Activated T-helper 2 cell treated with anti-CD3 and anti-CD28 coated beads, Interferon-gamma antibody, Interleukin-2, Interleukin-4, amounts not matched to agents 10 μg/mL and 5 μg/mL and 100 μg/mL, durations not matched to agents 14 hours and 24 hours and 36 hours (primary cell): ENCODE results near the gene SELENOI. TPM values are rescaled to one million over a fixed set of nuclear protein-coding genes. Genes with fewer than 3 reads are reported as not detected.

Experiments used
- DNase-seq: peaks from one replicate; pipeline ENCODE4 v3.0.0; 2021; ENCODE audit warnings: low spot score
- H3K27ac Mint-ChIP-seq: one replicate; pipeline ENCODE4 v1.8.0; 2021; ENCODE audit warnings: mixed read lengths
- H3K27me3 Mint-ChIP-seq: one replicate; pipeline ENCODE4 v1.8.0; 2021; ENCODE audit warnings: low read depth, mixed read lengths
- H3K36me3 Mint-ChIP-seq: one replicate; pipeline ENCODE4 v1.8.0; 2021; ENCODE audit warnings: low read depth, mixed read lengths
- H3K4me1 Mint-ChIP-seq: one replicate; pipeline ENCODE4 v1.8.0; 2021; ENCODE audit warnings: low read depth, mixed read lengths
- H3K4me3 Mint-ChIP-seq: one replicate; pipeline ENCODE4 v1.8.0; 2021; ENCODE audit warnings: low read depth, mild to moderate bottlenecking, moderate library complexity, mixed read lengths
- H3K9me3 Mint-ChIP-seq: one replicate; pipeline ENCODE4 v1.8.0; 2021; ENCODE audit warnings: mixed read lengths
- intact Hi-C: fragments of 100-400 bp; cut with micrococcal nuclease; formaldehyde crosslinking; loops from one replicate; pipeline ENCODE4 v1.15.1; 2023
- total RNA-seq: library from RNA; stranded (reverse); gene quantifications from 2 replicates; pipeline ENCODE4 v1.2.3, GENCODE V29; 2022

The SELENOI gene
- total RNA-seq, 1 donor from 2014 or later, result 51.4 TPM

DNA sequence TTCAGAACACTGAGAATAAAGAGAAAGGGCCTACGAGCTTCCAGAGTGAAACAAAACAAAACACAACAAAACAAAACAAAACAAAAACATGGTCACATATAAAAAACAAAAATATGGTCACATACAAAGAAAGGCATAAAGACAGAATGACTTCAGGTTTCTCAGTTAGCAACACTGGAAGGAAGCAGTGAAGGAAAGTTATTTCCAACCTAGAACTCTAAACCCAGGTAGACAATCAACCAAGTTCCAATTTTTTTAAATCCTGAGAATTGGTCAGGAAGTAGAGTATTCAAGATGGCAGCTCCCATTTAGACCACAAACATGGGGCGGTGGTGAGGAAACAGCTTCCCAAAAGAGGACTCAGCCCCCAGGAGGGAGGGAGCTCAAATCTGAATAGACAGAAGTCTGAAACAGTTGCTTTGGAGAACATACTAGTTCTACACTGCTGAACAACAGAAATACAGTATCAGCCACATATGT lies 64.9 kb downstream of the SELENOI start:
- intact Hi-C loops, result loop anchor here (5.0 kb wide), 1 partner anchor 64 kb away; the partner anchor contains the start of genes ADGRF3 and SELENOI
- no peak overlapping the region for H3K4me3 Mint-ChIP-seq
- no peaks in the 10 kb centered on the region for H3K9me3 Mint-ChIP-seq
- H3K27ac Mint-ChIP-seq, result no peak overlapping the region
- no peaks in the 10 kb centered on the region for H3K36me3 Mint-ChIP-seq
- H3K27me3 Mint-ChIP-seq, result peaks cover 10% of the 10 kb centered on the region
- peaks cover 9% of the 10 kb centered on the region for H3K4me1 Mint-ChIP-seq
- no peak for DNase-seq

DNA sequence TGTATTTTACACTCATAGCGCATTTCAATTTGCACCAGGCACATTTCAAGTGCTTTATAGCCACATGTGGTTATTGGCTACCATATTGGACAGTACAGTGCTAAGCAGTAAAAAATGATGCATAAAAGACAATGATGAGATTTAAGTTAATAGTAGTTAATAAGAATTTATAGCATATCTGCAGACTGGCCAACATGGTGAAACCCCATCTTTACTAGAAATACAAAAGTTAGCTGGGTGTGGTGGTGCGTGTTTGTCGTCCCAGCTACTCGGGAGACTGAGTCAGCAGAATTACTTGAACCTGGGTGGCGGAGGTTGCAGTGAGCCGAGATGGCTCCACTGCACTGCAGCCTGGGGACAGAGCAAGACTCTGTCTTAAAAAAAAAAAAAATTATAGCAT lies 65.5 kb downstream of the SELENOI start:
- DNase-seq, result no peak
- Mint-ChIP-seq H3K27ac (peak overlapping the region; percentile 40), H3K4me1 (peaks cover 9% of the 10 kb centered on the region), H3K36me3 (no peaks in the 10 kb centered on the region), H3K4me3 (no peak overlapping the region), H3K9me3 (no peaks in the 10 kb centered on the region), H3K27me3 (peaks cover 11% of the 10 kb centered on the region)
- intact Hi-C loops, result loop anchor here (5.0 kb wide), 1 partner anchor 64 kb away; the partner anchor contains the start of genes ADGRF3 and SELENOI

DNA sequence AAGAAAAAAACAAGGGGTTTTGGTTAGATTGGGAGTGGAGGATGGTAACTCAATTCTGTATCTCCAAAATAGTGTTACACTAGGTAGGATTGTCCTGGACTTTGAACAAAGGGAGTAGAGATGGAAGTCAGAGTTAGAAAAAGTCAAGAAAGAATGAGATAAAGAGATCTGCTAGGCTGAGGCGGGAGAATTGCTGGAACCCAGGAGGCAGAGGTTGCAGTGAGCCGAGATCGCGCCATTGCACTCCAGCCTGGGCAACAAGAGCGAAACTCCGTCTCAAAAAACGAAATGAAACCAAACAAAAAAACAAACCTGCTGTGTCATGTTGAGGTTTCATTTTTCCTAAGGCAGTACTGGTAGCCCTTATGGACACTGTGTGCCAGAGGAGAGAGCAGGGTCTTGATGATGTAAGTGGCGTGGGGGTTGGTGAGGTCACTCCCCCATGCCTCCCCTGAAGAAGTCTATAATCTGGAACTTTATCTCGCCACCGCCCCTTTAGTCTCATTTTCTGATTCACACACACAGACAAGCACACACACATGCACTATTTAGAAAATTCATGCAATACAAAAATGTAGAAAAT lies 66.2 kb downstream of the SELENOI start:
- DNase-seq, result peak; percentile 11
- intact Hi-C loops, result loop anchor here (5.0 kb wide), 1 partner anchor 65 kb away; the partner anchor contains the start of genes ADGRF3 and SELENOI
- Mint-ChIP-seq H3K9me3 (no peaks in the 10 kb centered on the region), H3K27me3 (peaks cover 15% of the 10 kb centered on the region), H3K4me1 (peaks cover 9% of the 10 kb centered on the region), H3K4me3 (peak overlapping the region; percentile 63), H3K27ac (peak overlapping the region; percentile 40), H3K36me3 (no peaks in the 10 kb centered on the region)

DNA sequence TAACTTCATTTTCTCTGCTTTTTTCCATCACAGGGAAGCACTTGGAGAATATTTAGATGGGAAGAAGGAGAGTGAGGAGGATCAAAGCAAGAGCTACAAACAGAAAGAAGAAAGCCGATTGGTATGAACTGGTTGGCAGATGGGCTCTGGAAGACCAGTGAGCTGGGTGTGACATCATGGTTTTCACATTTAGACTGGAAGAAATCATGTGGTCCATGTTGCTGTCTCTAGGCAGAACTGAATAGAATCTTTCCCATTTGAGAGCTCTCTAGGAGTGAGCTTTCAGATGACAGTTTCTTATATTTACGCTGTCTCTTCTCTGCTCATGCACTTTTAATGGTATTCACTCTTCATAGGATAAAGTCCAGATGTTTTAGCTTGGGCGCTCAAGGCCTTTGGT lies 68.4 kb downstream of the SELENOI start:
- Mint-ChIP-seq H3K4me1 (peaks cover 9% of the 10 kb centered on the region), H3K9me3 (no peaks in the 10 kb centered on the region), H3K36me3 (no peaks in the 10 kb centered on the region), H3K4me3 (no peak overlapping the region), H3K27me3 (peaks cover 13% of the 10 kb centered on the region), H3K27ac (no peak overlapping the region)
- DNase-seq, result no peak
- intact Hi-C loops, result loop anchor here (5.0 kb wide), 1 partner anchor 67 kb away; the partner anchor contains the start of genes ADGRF3 and SELENOI

DNA sequence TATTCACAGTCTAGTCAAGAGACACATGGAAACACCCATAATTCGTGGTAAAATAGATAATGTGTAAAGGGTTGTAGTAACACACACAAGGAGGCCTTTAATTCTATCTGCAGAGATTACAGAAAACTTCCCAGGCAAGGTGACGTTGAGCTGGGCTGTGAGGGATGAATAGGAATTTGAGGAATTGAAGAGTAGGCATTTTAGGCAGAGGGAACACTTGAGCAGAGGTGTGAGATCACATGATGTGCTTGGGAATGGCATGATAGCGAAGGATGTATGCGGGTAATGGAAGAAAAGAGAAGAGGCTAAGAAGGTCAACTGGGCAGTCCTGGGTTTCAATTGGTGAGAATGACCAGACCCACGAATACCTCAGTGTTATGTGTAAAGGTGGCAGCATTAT lies 76.0 kb downstream of the SELENOI start:
- DNase-seq, result no peak

DNA sequence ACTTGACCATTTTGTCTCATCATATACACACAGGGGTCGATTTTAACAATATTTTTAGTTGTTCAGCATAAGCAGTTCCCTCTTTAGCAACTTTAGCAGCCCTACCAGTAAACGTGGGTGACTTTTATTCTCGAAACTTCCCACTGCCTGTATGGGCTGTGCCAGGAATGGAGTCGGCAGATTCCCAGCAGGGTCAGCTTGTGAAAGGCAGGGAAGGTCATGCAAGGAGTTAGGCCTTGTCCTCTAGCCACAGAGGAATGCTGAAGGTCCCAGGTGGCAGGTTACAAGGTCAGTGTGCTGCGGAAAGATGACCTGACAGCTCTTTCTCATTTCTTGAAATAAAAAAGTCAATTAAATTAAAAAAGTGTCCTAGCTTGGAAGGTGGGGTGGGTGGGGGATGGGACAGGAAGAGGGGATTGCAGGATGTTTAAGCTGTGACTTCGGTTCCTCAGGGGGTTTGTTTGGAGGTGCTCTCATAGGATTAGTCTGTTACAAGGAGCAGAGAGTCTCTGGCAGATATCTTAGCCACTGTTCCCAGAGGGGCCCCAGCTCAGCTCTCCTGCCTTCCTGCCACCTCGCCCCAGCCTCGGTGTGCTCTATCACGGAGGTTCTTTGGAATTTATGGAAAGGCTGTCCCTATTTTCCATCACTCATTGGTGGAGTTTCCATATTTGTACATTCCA lies 77.1 kb downstream of the SELENOI start:
- Mint-ChIP-seq H3K9me3 (no peaks in the 10 kb centered on the region), H3K27ac (no peak overlapping the region), H3K36me3 (no peaks in the 10 kb centered on the region), H3K4me1 (no peaks in the 10 kb centered on the region), H3K4me3 (no peak overlapping the region), H3K27me3 (peaks cover 19% of the 10 kb centered on the region)
- DNase-seq, result no peak
- intact Hi-C loops, result no loop called here

More for the DNA sequence above, 76.0 kb downstream of the SELENOI start:
- Mint-ChIP-seq H3K9me3 (no peaks in the 10 kb centered on the region), H3K27me3 (peaks cover 21% of the 10 kb centered on the region), H3K27ac (no peak overlapping the region), H3K4me1 (no peaks in the 10 kb centered on the region), H3K36me3 (no peaks in the 10 kb centered on the region), H3K4me3 (no peak overlapping the region)
- intact Hi-C loops, result no loop called here

DNA sequence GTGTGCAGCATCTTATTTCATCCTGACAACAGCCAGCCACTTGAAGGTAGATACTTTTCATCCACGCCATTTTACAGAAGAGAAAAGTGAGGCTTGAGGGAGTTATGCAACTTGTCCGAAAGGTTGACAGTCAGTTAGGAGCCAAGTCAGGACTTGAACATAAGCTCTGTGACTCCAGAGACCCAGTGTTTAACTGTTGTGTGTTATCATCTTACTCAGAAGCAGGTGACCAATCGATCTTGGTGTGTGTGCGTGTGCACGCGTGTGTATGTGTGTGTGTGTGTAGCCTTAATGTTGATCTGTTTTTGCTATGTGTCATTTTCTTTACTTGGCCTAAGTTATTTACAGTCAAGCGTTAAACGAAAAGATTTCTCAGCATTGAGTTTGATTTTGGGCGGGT lies 77.8 kb downstream of the SELENOI start:
- Mint-ChIP-seq H3K4me3 (no peak overlapping the region), H3K36me3 (no peaks in the 10 kb centered on the region)
- intact Hi-C loops, result no loop called here

DNA sequence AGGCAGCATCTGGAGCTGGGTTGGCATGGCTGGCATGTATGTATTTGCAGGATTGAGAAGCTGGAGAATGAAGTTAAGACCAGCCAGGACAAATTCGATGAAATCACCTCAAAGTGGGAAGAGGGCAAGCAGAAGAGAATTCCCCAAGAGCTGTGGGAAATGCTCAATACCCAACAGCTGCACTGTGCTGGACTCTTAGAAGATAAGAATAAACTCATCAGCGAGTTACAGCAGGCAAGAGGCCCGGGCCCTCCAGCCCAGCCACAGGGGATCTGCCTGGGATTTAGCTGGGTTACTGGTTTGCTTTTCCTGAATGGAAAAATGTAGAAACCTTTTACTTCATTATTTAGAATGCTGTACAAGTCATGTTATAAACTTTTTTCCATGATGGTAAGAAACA lies 78.3 kb downstream of the SELENOI start:
- intact Hi-C loops, result no loop called here
- Mint-ChIP-seq H3K36me3 (no peaks in the 10 kb centered on the region), H3K4me1 (no peaks in the 10 kb centered on the region), H3K4me3 (no peak overlapping the region), H3K27me3 (peaks cover 17% of the 10 kb centered on the region), H3K9me3 (no peaks in the 10 kb centered on the region), H3K27ac (no peak overlapping the region)
- DNase-seq, result no peak

More for the DNA sequence above, 77.8 kb downstream of the SELENOI start:
- H3K27me3 Mint-ChIP-seq, result peaks cover 17% of the 10 kb centered on the region
- H3K9me3 Mint-ChIP-seq, result no peaks in the 10 kb centered on the region
- H3K27ac Mint-ChIP-seq, result no peak overlapping the region
- no peaks in the 10 kb centered on the region for H3K4me1 Mint-ChIP-seq
- DNase-seq, result no peak

DNA sequence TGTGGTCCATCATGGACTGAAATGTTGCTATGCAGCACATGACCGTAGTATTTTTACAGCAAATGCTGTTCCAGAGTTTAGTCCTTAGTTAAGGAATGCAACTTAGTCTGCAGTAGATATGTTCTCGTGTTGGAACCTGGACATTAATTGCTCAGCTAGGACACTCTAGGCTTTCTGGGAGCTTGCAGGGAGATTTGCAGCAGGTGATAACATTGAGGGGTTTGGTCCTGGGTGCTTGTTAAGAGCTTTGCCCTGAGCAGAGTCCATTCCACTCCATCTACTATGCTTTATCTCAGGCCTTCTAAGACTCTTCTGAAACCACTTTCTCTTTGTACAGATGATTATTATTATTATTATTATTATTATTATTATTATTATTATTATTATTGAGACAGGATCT lies 82.9 kb downstream of the SELENOI start:
- no peak for DNase-seq
- intact Hi-C loops, result no loop called here
- Mint-ChIP-seq H3K27me3 (peaks cover 21% of the 10 kb centered on the region), H3K27ac (no peak overlapping the region), H3K9me3 (no peaks in the 10 kb centered on the region), H3K36me3 (no peaks in the 10 kb centered on the region), H3K4me1 (peaks cover 1% of the 10 kb centered on the region), H3K4me3 (no peak overlapping the region)

DNA sequence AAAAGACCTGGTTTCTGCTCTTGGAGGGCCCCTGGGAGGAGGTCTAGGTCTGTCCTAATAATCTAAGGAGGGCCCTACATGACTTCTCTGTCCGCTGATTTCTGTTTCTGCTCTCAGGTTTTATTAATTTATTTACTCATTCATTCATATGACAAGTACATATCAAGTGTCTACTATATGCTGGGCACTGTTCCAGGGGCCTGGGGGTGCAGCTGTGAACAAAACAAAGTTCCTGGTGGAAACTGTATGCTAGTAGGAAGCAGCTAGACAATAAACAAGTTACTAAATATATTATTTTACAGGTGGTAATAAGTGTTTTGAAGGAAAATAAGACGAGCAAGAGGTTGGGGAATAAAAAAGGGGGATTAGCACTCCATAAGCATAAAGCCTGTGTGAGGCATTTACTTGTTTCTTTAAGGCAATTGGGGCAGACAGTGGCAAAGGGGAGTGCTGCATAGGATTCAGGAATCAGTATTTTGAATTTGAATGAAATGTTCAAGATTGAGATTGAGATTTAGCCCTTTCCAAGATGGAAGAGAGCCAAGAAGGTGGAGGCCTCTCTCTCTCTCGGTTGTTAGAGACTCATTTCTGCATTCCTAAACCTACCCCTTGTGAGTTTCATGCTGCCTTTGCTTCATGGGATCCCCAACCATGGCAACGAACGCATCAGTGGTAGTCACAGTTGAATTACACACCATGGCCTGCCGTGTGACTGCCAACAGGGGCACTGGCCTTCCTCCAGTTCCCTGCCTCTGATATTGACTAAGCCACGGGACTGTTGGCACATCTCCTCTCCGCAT lies 84.0 kb downstream of the SELENOI start:
- Mint-ChIP-seq H3K27me3 (peaks cover 21% of the 10 kb centered on the region), H3K4me1 (peaks cover 1% of the 10 kb centered on the region)
- intact Hi-C loops, result no loop called here

DNA sequence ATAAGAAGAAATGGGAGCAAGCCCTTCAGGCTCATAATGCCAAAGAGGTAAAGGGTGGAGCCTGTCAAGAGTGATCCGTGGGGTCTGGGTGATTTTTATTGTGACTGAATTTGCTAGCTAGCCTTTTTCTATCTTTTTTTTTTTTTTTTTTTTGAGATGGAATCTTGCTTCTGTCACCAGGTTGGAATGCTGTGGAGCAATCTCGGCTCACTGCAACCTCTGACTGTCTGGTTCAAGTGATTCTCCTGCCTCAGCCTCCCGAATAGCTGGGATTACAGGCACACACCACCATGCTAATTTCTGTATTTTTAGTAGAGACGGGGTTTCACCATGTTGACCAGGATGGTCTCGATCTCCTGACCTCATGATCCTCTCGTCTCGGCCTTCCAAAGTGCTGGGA lies 84.9 kb downstream of the SELENOI start:
- Mint-ChIP-seq H3K27me3 (peaks cover 24% of the 10 kb centered on the region), H3K4me1 (peaks cover 1% of the 10 kb centered on the region)
- no peak for DNase-seq

More for the DNA sequence above, 84.0 kb downstream of the SELENOI start:
- no peaks in the 10 kb centered on the region for H3K9me3 Mint-ChIP-seq
- H3K4me3 Mint-ChIP-seq, result no peak overlapping the region
- DNase-seq, result no peak
- no peaks in the 10 kb centered on the region for H3K36me3 Mint-ChIP-seq
- H3K27ac Mint-ChIP-seq, result no peak overlapping the region

DNA sequence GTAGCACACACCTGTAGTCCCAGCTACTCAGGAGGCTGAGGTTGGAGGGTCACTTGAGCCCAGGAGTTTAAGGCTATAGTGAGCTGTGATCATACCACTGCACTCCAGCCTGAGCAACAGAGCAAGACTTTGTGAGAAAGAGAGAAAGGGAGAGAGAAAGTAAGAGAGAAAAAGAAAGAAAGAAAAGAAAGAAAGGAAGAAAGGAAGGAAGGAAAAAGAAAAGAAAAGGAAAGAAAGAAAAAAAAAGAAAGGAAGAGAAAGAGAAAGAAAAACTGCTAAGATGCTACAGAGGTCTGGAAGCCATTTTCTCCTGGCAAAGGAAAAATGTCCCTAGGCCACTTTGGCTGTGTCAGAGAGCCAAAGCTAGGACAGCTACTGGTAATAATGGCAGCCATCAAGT lies 86.4 kb downstream of the SELENOI start:
- Mint-ChIP-seq H3K36me3 (no peaks in the 10 kb centered on the region), H3K27ac (no peak overlapping the region), H3K4me1 (peaks cover 1% of the 10 kb centered on the region), H3K27me3 (peaks cover 21% of the 10 kb centered on the region), H3K9me3 (no peaks in the 10 kb centered on the region), H3K4me3 (no peak overlapping the region)
- intact Hi-C loops, result no loop called here
- DNase-seq, result no peak

More for the DNA sequence above, 84.9 kb downstream of the SELENOI start:
- intact Hi-C loops, result no loop called here
- Mint-ChIP-seq H3K9me3 (no peaks in the 10 kb centered on the region), H3K36me3 (no peaks in the 10 kb centered on the region), H3K27ac (no peak overlapping the region), H3K4me3 (no peak overlapping the region)
